GM19035 (cell line): ENCODE measurements around the gene GRWD1.
A peak's percentile ranks its signal among the peaks of the same experiment; 100 is the strongest.

Source experiments
- ATAC-seq: cut with Tn5 transposase; IDR thresholded peaks from one replicate; pipeline ENCODE4 v1.9.1; 2021; ENCODE audit not compliant: unreplicated experiment

The GRWD1 gene

DNA sequence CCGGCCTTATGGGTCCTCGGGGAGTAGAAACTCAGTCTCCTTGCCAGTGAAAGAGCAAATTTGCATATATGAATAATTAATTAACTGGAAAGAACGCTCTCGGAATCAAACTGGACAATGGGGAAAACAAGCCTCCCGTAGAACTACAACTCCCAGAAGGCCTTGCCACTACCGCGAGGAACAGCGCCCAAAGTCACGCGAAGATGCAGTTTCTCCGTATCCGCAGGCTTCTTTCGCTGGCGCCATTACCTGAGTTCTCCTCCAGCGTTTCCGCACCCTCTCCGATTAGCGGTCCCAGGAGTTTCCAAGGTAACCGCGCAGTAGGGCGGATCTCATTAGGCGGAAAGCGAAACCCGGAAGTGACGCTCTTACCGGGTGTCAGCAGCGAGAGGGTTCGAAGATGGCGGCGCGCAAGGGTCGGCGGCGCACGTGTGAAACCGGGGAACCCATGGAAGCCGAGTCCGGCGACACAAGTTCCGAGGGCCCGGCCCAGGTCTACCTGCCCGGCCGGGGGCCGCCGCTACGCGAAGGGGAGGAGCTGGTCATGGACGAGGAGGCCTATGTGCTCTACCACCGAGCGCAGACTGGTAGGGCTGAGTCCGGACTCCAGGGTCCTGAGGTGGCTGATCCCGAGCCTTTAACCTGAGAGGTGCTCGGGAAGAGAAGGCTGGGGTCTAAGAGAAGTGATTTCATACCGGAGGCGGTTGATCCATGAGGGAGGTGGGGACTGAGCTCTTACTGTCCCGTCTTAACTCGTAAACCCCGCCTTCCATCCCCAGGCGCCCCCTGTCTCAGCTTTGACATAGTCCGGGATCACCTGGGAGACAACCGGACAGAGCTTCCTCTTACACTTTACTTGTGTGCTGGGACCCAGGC, at the start of gene GRWD1:
GRWD1 (plus strand) TSS at position 378 of the 876 bp plus-strand sequence; CDS start at position 401, 23 bp downstream.
- peak; percentile 81 for ATAC-seq

DNA sequence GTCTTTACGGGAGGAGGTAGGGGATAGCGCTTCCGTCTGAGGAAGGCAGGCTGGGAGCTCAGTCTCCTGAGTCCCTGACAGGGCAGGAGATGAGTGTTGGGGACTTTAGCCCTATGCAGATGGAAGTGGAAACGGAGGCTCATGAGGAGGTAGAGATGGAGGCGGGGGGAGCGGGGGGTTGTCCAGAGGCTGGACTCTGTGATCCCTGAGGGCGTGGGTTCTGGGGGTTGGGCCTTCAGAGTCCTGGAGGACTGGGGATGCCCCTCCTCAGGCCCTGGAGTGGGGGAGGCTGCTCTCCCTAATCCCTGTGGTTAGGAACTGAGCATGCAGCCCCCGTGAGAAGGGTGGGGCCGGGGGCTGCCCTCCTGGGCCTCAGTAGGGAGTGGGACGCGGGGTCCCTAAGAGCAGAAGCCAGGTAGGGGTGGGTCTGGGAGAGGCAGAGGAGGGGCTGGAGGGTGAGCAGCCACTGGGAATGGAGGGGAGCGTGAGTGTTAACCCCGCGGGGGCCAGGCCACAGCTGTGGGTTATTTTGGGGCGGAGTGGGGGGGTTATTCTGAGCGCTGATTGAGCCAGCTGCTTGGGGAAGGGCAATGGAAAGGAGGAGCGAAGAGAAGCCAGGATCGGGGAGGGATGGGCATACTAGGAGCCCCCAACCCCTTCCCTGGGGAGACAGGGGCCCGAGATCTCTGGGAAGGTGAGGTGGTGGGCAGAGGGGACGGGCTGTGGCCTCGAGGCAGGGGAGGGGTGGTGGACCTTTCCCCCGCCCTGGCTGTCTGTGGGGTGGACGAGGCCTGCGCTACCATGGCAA, 49.6 kb upstream of the GRWD1 start:
- ATAC-seq, result no peak

DNA sequence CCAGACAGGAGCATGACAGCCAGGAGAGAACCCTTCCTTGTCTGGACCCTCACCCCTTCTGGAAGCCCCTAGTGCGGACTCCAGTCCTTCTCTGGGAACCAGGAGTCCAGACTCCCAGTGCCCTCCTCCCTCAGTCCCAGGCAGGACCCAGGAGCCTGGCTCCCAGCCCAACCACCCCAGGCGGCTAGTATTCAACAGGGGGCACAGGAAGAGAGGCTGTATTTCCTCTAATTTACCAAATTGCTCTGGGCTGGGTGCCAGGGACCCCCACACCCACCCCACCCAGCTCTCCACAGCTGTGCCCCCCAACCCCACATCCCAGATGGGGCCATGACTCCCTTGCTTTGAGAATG, 49.0 kb upstream of the GRWD1 start:
- ATAC-seq, result no peak

DNA sequence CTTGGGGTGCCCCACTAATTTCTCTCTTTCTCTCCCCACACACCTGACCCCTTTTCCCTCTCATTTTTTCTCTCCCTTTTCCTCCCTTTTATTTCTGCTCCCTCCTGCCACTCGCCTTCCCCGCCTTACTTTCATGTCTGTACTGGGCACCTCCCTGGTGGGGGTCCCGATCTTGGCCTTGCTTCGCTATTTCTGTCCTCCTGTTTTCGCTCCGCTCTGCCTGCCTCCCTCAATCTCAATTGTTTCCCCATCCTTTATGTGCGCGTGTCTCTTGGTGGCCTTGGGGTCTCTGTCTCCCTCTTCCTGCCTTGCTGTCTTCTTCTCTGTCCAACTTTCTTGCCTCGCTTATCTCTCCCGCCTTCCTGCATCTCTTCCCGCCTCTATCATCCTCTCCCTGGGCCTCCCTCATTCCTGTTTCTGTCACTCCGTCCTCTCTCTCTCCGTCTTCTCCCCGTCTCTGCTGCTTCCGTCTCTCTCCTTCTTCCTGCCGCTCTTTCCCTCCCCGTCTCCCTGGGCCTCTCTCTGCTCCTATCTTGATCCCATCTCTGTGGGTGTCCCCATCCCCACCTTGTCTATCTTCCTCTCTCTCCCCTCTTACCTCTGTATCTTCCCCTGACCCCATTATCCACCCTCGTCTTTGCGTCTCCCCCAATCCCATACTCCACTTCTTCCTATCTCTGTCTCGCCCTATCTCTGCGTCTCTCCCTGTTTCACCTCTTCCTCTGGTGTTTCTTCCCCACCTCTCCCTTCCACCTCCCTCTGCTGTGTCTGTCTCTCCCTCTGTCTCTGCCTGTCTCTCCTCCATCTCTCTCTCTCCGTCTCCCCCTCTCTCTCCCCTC, 48.3 kb upstream of the GRWD1 start:
- ATAC-seq, result no peak

DNA sequence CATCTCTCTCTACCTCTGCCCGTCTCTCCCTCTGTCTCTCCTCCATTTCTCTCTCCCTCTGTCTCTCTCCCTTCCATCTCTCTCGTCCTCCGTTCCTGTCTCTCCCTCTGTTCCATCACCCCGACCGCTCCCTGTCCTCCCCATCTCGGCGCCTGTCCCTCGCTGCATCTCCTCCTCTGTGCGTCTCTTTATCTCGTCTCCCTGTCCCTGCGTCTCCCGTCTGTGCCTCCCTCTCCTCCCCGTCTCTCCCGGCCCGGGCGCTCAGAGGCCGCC, 47.7 kb upstream of the GRWD1 start:
- ATAC-seq, result no peak

DNA sequence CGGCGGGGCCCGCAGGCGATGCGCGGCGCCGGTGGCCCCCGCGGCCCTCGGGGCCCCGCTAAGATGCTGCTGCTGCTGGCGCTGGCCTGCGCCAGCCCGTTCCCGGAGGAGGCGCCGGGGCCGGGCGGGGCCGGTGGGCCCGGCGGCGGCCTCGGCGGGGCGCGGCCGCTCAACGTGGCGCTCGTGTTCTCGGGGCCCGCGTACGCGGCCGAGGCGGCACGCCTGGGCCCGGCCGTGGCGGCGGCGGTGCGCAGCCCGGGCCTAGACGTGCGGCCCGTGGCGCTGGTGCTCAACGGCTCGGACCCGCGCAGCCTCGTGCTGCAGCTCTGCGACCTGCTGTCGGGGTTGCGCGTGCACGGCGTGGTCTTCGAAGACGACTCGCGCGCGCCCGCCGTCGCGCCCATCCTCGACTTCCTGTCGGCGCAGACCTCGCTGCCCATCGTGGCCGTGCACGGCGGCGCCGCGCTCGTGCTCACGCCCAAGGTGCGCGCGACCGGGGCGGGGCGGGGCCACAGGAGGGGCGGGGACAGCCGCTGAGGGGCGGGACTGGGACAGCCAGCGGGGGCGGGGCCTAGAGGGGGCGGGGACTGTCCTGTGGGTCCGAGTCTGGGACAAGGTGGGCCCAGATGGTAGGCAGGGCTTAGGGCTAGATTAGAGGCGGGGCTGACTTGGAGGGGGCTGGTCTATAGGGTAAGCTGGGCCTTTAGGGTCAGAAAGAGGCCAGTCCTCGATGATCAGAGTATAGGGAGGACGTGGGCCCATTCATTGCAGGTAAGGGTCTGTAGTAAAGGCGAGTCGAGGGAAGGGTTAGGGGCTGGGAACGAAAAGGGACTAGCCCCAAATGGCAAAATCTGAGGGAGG, 47.2 kb upstream of the GRWD1 start:
- ATAC-seq, result peak; percentile 68

DNA sequence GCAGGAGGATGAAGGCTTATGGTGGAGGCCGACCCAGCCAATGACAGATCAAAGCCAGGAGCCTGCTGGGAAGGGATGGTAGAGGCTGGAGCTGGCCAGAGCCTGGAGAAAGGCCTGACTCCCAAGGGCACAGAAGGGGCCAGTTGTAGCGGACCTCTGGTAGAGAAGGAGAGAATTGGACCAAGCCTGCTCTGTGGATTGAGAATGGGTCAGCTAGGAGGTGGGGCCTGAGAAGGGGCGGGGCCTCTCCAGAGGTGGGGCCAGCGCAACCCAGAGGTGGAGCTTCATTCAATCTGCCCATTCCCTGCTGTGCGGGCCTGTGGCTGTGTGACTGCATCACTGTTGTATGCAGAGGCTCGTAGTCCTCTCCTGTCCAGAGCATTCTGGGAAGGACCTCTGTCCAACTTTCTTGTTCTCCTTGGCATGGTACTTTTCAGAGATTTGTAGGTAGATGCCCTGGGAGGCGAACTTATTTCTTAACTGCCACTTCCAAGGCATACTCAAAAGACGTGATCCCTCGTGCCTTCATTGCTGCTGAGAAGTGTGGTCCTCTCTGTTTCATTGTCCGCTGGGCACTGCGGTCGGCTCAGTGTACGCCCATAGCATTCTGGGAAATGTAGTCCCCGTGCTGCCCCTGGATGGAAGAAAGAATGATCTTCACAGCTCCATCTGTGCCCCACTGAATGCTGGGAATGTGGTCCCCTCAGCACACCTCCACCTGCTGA, 45.6 kb upstream of the GRWD1 start:
- ATAC-seq, result no peak

DNA sequence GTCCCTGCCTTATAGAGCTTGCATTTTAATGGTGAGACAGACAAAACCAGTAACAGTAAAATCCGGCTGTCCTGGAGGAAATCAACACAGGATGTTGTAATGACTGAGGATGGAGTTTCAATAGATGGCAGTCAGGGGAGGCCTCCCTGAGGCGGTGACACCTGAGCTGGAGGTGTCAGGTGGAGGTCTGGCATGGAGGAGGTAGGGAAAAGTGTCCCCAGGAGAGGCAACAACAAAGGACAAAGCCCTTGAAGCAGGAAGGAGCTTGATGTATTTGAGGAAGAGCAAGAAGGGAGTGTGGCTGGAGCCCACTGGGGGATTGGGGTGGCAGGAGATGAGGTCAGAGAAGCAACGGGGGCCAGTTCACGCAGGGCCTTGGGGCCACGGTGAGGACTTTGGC, 44.5 kb upstream of the GRWD1 start:
- ATAC-seq, result no peak

DNA sequence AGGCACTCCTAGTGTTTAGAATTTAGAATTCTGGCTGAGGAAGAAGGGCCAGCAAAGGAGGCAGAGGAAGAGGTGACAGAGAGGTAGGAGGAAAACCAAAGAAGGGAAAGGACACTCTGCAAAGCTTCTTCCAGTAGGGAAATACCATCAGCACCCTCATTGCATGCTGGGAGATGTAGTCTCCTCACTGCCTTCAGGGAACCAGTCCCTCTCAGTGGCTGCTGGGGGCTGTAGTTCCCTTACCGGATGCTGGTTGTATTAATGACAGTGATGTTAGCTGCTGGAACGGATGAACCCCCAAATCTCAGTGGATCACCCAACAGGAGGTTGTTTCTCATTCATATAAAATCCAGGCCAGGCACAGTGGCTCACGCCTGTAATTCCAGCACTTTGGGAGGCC, 42.2 kb upstream of the GRWD1 start:
- peak; percentile 60 for ATAC-seq

DNA sequence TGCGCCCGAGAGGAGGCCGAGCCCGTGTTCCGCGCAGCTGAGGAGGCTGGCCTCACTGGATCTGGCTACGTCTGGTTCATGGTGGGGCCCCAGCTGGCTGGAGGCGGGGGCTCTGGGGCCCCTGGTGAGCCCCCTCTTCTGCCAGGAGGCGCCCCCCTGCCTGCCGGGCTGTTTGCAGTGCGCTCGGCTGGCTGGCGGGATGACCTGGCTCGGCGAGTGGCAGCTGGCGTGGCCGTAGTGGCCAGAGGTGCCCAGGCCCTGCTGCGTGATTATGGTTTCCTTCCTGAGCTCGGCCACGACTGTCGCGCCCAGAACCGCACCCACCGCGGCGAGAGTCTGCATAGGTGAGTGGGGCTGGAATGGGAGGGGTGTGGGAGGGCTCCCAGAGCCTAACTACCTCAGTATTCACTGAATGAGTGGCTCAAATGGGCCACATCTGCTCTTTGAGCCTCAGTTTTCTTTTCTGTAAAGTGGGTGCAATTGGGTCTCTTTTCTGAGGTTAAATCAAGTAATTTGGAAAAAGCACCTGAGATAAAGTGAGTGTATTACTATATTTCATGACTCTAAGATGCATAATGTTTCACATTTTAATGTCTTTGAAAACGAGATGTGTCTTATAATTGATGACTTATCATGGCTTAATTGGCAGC, 40.6 kb upstream of the GRWD1 start:
- ATAC-seq, result no peak

DNA sequence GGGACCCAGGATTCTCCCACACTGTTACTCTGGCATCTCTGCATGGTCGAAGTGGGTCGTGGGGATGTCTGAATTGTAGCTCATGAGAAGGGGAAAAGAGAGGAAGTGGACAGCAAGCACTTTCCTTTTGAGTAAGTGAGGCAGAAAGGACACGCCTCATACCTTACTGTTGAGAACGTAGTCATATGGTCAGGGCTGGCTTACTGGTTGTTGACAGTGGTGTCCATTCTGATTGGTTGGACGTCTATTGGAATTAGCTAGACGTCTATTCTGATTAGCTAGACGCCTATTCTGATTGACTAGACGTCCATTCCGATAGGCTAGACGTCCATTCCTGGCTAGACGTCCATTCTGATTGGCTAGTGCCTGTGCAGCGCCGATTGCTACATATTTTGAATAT, 39.9 kb upstream of the GRWD1 start:
- no peak for ATAC-seq

DNA sequence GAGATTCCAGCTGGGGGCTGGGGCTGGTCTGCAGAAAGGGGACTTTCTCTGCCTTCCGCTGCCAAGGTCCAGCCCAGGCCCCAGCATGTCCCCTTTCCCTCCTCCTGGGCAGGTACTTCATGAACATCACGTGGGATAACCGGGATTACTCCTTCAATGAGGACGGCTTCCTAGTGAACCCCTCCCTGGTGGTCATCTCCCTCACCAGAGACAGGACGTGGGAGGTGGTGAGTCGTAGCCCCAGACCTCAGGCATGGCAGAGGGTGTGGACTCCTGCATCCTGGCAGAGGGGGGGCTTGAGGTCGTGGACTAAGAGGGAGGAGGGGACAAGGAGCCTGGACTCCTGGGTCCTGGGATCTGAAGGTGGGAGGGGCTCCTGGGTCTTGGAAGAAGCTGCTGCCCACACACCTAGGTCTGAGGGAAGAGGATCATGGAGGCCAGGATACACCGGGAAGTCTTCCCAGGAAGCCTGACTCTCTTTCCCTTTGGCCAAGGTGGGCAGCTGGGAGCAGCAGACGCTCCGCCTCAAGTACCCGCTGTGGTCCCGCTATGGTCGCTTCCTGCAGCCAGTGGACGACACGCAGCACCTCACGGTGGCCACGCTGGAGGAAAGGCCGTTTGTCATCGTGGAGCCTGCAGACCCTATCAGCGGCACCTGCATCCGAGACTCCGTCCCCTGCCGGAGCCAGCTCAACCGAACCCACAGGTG, 31.8 kb upstream of the GRWD1 start:
- ATAC-seq, result no peak

DNA sequence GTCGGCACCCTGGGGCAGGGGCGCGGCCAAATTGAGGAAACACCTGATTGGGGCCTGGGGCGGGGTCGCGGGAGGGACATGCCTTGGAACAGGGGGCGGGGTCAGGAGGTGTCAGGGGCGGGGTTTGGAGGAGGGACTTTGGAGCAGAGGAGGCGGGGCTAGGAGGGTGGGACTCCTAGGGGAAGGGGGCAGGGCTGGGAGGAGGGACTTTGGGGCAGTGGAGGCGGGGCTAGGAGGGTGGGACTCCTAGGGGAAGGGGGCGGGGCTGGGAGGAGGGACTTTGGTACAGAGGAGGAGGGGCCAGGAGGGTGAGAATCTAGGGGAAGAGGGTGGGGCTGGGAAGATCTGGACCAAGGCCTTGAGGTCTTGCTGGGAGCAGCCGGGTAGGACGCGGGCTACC, 30.4 kb upstream of the GRWD1 start:
- ATAC-seq, result no peak

DNA sequence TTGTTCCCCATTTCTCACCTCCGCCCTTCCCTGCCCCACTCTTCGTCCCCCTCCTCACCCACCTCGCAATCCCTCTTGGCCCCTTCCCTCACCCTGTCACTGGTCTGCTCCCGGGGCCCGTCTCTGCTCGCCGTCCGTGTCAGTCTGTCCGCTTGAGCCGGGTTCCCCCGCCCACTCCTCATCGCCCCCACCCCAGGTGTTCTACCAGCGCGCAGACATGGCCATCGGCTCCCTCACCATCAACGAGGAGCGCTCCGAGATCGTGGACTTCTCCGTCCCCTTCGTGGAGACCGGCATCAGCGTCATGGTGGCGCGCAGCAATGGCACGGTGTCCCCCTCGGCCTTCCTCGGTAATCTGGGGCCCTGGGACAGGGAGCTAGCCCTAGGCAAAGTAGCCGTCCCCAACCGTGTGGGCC, 30.0 kb upstream of the GRWD1 start:
- no peak for ATAC-seq

DNA sequence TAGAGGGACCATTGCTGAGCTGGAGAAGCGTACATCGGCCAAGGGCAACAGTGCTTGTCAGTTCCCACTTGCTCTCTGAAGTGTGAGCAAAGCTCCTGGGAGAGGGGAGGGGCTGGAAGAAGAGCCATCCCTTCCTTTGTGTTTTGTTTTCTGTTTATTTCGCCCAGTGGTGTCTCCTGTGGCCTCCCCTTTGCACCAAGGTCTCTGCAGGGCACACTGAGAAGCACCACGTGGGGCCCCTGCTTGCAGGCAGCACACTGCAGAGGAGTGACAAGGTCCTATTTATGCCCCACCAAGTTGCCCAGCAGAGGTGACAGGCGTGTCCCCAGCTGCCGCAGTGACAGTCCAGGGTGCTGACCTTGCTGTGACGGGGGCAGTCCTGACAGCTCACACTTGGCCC, 28.4 kb upstream of the GRWD1 start:
- ATAC-seq, result no peak

DNA sequence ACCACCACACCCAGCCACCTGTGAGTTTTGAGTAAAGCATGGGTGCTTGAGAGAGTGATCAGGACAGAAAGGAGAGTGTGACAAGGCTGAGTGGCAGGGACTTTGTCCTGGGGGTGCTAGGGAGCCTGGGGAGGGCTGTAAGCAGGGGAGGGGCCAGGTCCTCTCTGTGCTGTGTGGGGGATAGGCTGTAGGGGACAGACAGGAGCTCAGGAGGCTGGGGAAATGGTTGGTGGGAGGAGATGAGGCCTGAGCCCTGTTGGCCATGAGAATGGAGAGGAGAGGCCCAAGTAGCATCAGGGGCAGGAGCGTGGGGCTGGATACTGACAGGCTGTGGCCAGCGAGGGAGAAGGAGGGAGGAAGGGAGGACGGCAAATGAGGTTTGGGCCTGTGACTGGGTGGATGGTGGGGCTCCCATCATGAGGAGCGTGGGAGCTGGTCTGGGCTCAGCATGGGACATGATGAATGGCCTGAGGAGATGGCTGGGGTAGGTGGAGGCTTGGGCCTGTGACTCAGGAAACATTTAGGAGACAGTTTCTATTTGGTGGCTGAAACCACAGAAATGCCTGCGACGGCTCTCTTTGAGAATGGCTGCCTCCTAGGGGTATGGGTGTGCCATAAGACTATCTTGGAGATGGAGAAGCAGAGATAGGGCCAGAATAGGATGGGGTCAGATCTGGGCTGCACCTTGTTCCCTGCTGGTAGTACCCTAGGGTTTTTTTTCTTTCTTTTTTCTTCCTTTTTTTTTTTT, 27.3 kb upstream of the GRWD1 start:
- ATAC-seq, result no peak

DNA sequence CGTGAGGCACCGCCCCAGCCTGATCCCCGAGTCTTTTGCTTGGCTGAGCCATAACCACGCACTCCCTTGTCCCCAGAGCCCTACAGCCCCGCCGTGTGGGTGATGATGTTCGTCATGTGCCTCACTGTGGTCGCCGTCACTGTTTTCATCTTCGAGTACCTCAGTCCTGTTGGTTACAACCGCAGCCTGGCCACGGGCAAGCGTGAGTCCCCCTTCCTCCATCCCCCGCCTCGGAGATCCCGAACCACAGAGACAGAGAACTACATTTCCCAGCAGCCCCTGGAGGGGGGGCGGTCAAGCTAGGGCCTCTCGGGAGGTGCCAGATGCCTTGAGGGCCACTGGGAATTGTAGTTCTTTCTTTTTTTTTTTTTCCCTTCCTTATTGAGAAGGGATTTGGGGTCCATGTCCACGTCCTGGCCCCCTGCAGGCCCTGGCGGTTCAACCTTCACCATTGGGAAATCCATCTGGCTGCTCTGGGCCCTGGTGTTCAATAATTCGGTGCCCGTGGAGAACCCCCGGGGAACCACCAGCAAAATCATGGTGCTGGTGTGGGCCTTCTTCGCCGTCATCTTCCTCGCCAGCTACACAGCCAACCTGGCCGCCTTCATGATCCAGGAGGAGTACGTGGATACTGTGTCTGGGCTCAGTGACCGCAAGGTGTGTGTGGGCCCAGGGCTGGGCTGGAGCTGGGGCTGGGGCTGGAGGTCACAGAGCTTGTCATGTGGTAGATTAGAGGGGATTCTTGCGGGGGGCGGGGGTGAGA, 26.4 kb upstream of the GRWD1 start:
- no peak for ATAC-seq
